Gastroesophageal sphincter (tissue), 4 donors: ENCODE data around the gene ATF7IP2. TPM values are rescaled to one million over a fixed set of nuclear protein-coding genes. Genes with fewer than 3 reads are reported as not detected.
"Not testable (repeated sequence)": the region's sequence is repeated elsewhere in the genome, so short reads cannot be mapped to it uniquely, and the experiment has no call there.

Experiments
- ATAC-seq: fragments of 150-250 bp; one replicate; pipeline ENCODE4 v1.9.1; 2016; ENCODE audit warnings: mild to moderate bottlenecking, moderate library complexity
- H3K27ac ChIP-seq, 4 donors: fragments of 200-600 bp; sonication (generic) in 3 of 4; 1 replicate in 3 of 4; 2 replicates in 1 of 4; pipeline ENCODE4 v1.5.1; 2016 to 2019
- H3K27me3 ChIP-seq: fragments of 200-600 bp; sonication (generic); one replicate; pipeline ENCODE4 v1.5.1; 2019
- H3K36me3 ChIP-seq, 2 donors: fragments of 200-600 bp; sonication (generic); one replicate each; pipeline ENCODE4 v1.5.1; 2019; ENCODE audit warnings: control low read depth in 1 of 2
- H3K4me1 ChIP-seq, 3 donors: fragments of 200-600 bp; sonication (generic); 1 replicate in 2 of 3; 2 replicates in 1 of 3; pipeline ENCODE4 v1.5.1; 2016 to 2019; ENCODE audit warnings: control low read depth in 2 of 3
- H3K4me3 ChIP-seq, 2 donors: fragments of 200-600 bp; sonication (generic); one replicate each; pipeline ENCODE4 v1.5.1; 2019; ENCODE audit warnings: mild to moderate bottlenecking in 1 of 2, moderate library complexity in 1 of 2
- H3K9me3 ChIP-seq, 3 donors: fragments of 200-600 bp; sonication (generic); one replicate each; pipeline ENCODE4 v1.5.1; 2017 to 2019; ENCODE audit warnings: control low read depth in 2 of 3
- CTCF ChIP-seq, 4 experiments: fragments of 200-600 bp in 2 of 4; fragments of 450-650 bp in 2 of 4; sonication (generic) in 1 of 4; IDR thresholded peaks; one replicate each; pipeline ENCODE4 v1.5.1; 2017 to 2019; ENCODE audit warnings: antibody characterized with exemption in 4 of 4, mild to moderate bottlenecking in 2 of 4, moderate library complexity in 2 of 4
- EP300 ChIP-seq: sonication (generic); formaldehyde crosslinking; IDR thresholded peaks from one replicate; pipeline ENCODE4 v1.6.1; 2017; ENCODE audit warnings: antibody characterized with exemption, mild to moderate bottlenecking
- POLR2A ChIP-seq, 2 donors: fragments of 450-650 bp; IDR thresholded peaks; one replicate each; pipeline ENCODE4 v1.6.1; 2017; ENCODE audit warnings: antibody characterized with exemption in 2 of 2, mild to moderate bottlenecking in 2 of 2, moderate library complexity in 1 of 2
- POLR2AphosphoS5 ChIP-seq: sonication (generic); formaldehyde crosslinking; IDR thresholded peaks from one replicate; pipeline ENCODE4 v1.6.1; 2017; ENCODE audit warnings: antibody characterized with exemption
- WGBS, 2 donors: methylation state at CpG; one replicate each; pipeline ENCODE4 v1.1.5; 2018; ENCODE audit warnings: low coverage in 1 of 2; 5-methylcytosine and 5-hydroxymethylcytosine counted together
- total RNA-seq, 4 donors: library from RNA; depleted of rRNA; stranded (reverse); fragments of >200 nt; gene quantifications; one replicate each; pipeline ENCODE4 v1.1.0, GENCODE V29; 2016

ATF7IP2 gene
- total RNA-seq, 4 donors from 2014 or later: 4.6 to 11.2 (median 7.2) TPM

GRCh38 chr16:10428433-10429168, 42.7 kb downstream of the ATF7IP2 start:
- Histone ChIP-seq H3K27ac (no peak overlapping the region), H3K4me1 (no peaks in the 10 kb centered on the region), H3K9me3 (no peaks in the 10 kb centered on the region), H3K4me3 (no peak overlapping the region), H3K27me3 (no peaks in the 10 kb centered on the region), H3K36me3 (peaks cover 0 to 17% of the 10 kb centered on the region in 2 donors)
- WGBS, 2 donors: 82 to 91% methylated on average over 3 of the region's 3 CpGs
- ATAC-seq: no peak
- TF ChIP-seq POLR2AphosphoS5 (no peak), EP300 (no peak)

- H3K27me3 ChIP-seq, H3K9me3 ChIP-seq, H3K27ac ChIP-seq, H3K4me1 ChIP-seq, H3K4me3 ChIP-seq, ATAC-seq: not testable (repeated sequence)
- 96 to 100% methylated on average over 3 to 12 of the region's 12 CpGs for WGBS, 2 donors
- H3K36me3 ChIP-seq: peaks cover 0 to 25% of the 10 kb centered on the region in 2 donors
Measured at GRCh38 chr16:10429299-10429969, 43.6 kb downstream of the ATF7IP2 start.

GRCh38 chr16:10441726-10442125, 55.9 kb downstream of the ATF7IP2 start:
- H3K27ac ChIP-seq: no peak overlapping the region
- WGBS, 2 donors: 88 to 100% methylated on average over 2 to 3 of the region's 3 CpGs
- ATAC-seq: no peak
- no peak for TF ChIP-seq CTCF (IDR thresholded peaks at IDR 0.05)
- no peak for TF ChIP-seq POLR2A (IDR thresholded peaks at IDR 0.05)
- no peak for TF ChIP-seq EP300
- no peak for TF ChIP-seq POLR2AphosphoS5
- peaks cover 0 to 53% (median 0%) of the 10 kb centered on the region in 3 donors for H3K9me3 ChIP-seq
- H3K4me1 ChIP-seq: no peaks in the 10 kb centered on the region
- H3K36me3 ChIP-seq: peaks cover 0 to 64% of the 10 kb centered on the region in 2 donors
- H3K27me3 ChIP-seq: no peaks in the 10 kb centered on the region
- H3K4me3 ChIP-seq: no peak overlapping the region

GRCh38 chr16:10447289-10447688, 61.4 kb downstream of the ATF7IP2 start:
- no peak overlapping the region for H3K4me3 ChIP-seq
- H3K36me3 ChIP-seq: peaks cover 0 to 84% of the 10 kb centered on the region in 2 donors
- TF ChIP-seq POLR2AphosphoS5 (no peak), EP300 (no peak)
- no peak overlapping the region for H3K27ac ChIP-seq
- H3K4me1 ChIP-seq: no peaks in the 10 kb centered on the region
- WGBS, 2 donors: 95 to 100% methylated on average over 1 to 7 of the region's 9 CpGs
- peaks cover 0 to 74% (median 0%) of the 10 kb centered on the region in 3 donors for H3K9me3 ChIP-seq
- no peak for ATAC-seq
- H3K27me3 ChIP-seq: no peaks in the 10 kb centered on the region

GRCh38 chr16:10452208-10453158, 66.6 kb downstream of the ATF7IP2 start:
- 60 to 95% methylated on average over 1 to 5 of the region's 13 CpGs for WGBS, 2 donors
- not testable (repeated sequence) for H3K4me1 ChIP-seq, H3K27ac ChIP-seq, ATAC-seq, H3K4me3 ChIP-seq, H3K27me3 ChIP-seq
- Histone ChIP-seq H3K9me3 (peaks cover 0 to 35% (median 0%) of the 10 kb centered on the region in 3 donors), H3K36me3 (peaks cover 0 to 43% of the 10 kb centered on the region in 2 donors)

- Histone ChIP-seq H3K9me3 (peaks cover 0 to 28% (median 0%) of the 10 kb centered on the region in 3 donors), H3K27ac (no peak overlapping the region), H3K27me3 (no peaks in the 10 kb centered on the region), H3K4me1 (no peaks in the 10 kb centered on the region), H3K4me3 (no peak overlapping the region), H3K36me3 (peaks cover 0 to 36% of the 10 kb centered on the region in 2 donors)
- ATAC-seq: no peak
- TF ChIP-seq POLR2AphosphoS5: no peak
- no peak for TF ChIP-seq CTCF (IDR thresholded peaks at IDR 0.05)
- TF ChIP-seq POLR2A (IDR thresholded peaks at IDR 0.05): no peak
- TF ChIP-seq EP300: no peak
- WGBS, 2 donors: 100% methylated on average over 1 of the region's 6 CpGs; no CpG with 5 or more reads in 1 of the 2 donors
Measured at GRCh38 chr16:10453159-10453510, 67.3 kb downstream of the ATF7IP2 start.
